IPS-20b (cell line): ENCODE measurements around the gene CXCR1.

Experiments used
- H3K27ac ChIP-seq: one replicate; pipeline ENCODE4 v1.5.1; 2013; ENCODE audit warnings: low read length
- H3K27me3 ChIP-seq: 2 replicates; pipeline ENCODE4 v1.6.1; 2013; ENCODE audit warnings: mild to moderate bottlenecking, low read length, inconsistent platforms; ENCODE audit not compliant: insufficient read depth
- H3K36me3 ChIP-seq: 2 replicates; pipeline ENCODE4 v1.6.1; 2013; ENCODE audit warnings: low read depth, mild to moderate bottlenecking, inconsistent platforms, low read length, moderate library complexity; ENCODE audit not compliant: insufficient read depth
- H3K4me1 ChIP-seq: 2 replicates; pipeline ENCODE4 v1.6.1; 2013; ENCODE audit warnings: mild to moderate bottlenecking, control low read depth, inconsistent platforms, low read length, moderate library complexity; ENCODE audit not compliant: insufficient read depth
- H3K4me3 ChIP-seq: 2 replicates; pipeline ENCODE4 v1.5.1; 2013; ENCODE audit warnings: mild to moderate bottlenecking, low read length, inconsistent platforms
- H3K9ac ChIP-seq: 2 replicates; pipeline ENCODE4 v1.6.1; 2013; ENCODE audit warnings: low read depth, mild to moderate bottlenecking, inconsistent platforms, low read length, moderate library complexity
- H3K9me3 ChIP-seq: 2 replicates; pipeline ENCODE4 v1.6.1; 2013; ENCODE audit warnings: mild to moderate bottlenecking, low read depth, low read length, inconsistent platforms; ENCODE audit not compliant: insufficient read depth

The CXCR1 gene

GRCh38 chr2:218166791-218167190 lies at the start of gene CXCR1:
TSS of gene CXCR1 (minus strand) at chr2:218166962. CDS start at chr2:218165211, 1,751 bp downstream.
- no peak within 1 kb of the TSS for H3K9ac ChIP-seq
- no peaks in the 10 kb centered on the region for H3K27me3 ChIP-seq
- no peak within 1 kb of the TSS for H3K4me3 ChIP-seq
- no peaks in the 10 kb centered on the region for H3K36me3 ChIP-seq
- H3K4me1 ChIP-seq, result no peaks in the 10 kb centered on the region
- H3K27ac ChIP-seq, result no peak within 1 kb of the TSS
- H3K9me3 ChIP-seq, result no peaks in the 10 kb centered on the region

- no peaks in the 10 kb centered on the region for H3K27me3 ChIP-seq
- H3K4me3 ChIP-seq, result peak overlapping the region; percentile 99
- peaks cover 7% of the 10 kb centered on the region for H3K36me3 ChIP-seq
- no peaks in the 10 kb centered on the region for H3K9me3 ChIP-seq
- peaks cover 15% of the 10 kb centered on the region for H3K4me1 ChIP-seq
- peak overlapping the region; percentile 55; the same call in 1 of the 2 replicates for H3K9ac ChIP-seq
- H3K27ac ChIP-seq, result no peak overlapping the region
Measured at GRCh38 chr2:218216336-218216673, 49.5 kb upstream of the CXCR1 start.

GRCh38 chr2:218214116-218214515 lies 47.4 kb upstream of the CXCR1 start:
- Histone ChIP-seq H3K36me3 (no peaks in the 10 kb centered on the region), H3K4me1 (peaks cover 8% of the 10 kb centered on the region; the same call in 1 of the 2 replicates), H3K9me3 (no peaks in the 10 kb centered on the region)

GRCh38 chr2:218209078-218209477 lies 42.3 kb upstream of the CXCR1 start:
- no peak overlapping the region for H3K9ac ChIP-seq
- no peak overlapping the region for H3K4me3 ChIP-seq

More at GRCh38 chr2:218214116-218214515, 47.4 kb upstream of the CXCR1 start:
- Histone ChIP-seq H3K9ac (no peak overlapping the region), H3K4me3 (no peak overlapping the region), H3K27me3 (no peaks in the 10 kb centered on the region), H3K27ac (no peak overlapping the region)

GRCh38 chr2:218202266-218202665 lies 35.5 kb upstream of the CXCR1 start:
- no peaks in the 10 kb centered on the region for H3K9me3 ChIP-seq
- H3K36me3 ChIP-seq, result no peaks in the 10 kb centered on the region
- H3K4me1 ChIP-seq, result no peaks in the 10 kb centered on the region
- no peak overlapping the region for H3K4me3 ChIP-seq
- H3K27me3 ChIP-seq, result peaks cover 6% of the 10 kb centered on the region
- H3K27ac ChIP-seq, result no peak overlapping the region
- no peak overlapping the region for H3K9ac ChIP-seq

More at GRCh38 chr2:218209078-218209477, 42.3 kb upstream of the CXCR1 start:
- H3K27me3 ChIP-seq, result no peaks in the 10 kb centered on the region
- no peaks in the 10 kb centered on the region for H3K4me1 ChIP-seq
- H3K9me3 ChIP-seq, result no peaks in the 10 kb centered on the region
- no peak overlapping the region for H3K27ac ChIP-seq
- no peaks in the 10 kb centered on the region for H3K36me3 ChIP-seq

DNA sequence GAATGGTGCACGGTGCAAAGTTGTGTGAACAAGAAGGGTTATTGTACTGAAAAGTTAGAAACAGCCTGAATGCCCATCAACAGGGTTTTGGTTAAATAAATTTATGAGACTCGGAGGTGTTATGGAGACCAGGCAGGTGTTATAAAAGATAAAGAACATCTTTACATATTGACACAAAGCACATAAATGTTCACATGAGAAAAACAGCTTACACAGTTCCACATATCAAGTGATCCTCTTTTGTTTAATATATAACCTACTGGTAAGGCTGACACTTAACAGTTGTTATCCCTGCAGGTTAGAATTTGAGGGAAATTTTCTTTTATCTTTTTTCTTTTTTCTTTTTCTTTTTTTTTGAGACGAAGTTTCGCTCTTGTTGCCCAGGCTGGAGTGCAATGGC lies 30.2 kb upstream of the CXCR1 start:
- H3K9ac ChIP-seq, result no peak overlapping the region
- no peaks in the 10 kb centered on the region for H3K4me1 ChIP-seq
- no peaks in the 10 kb centered on the region for H3K36me3 ChIP-seq
- no peak overlapping the region for H3K4me3 ChIP-seq
- H3K27ac ChIP-seq, result no peak overlapping the region
- no peaks in the 10 kb centered on the region for H3K9me3 ChIP-seq
- H3K27me3 ChIP-seq, result peaks cover 6% of the 10 kb centered on the region

DNA sequence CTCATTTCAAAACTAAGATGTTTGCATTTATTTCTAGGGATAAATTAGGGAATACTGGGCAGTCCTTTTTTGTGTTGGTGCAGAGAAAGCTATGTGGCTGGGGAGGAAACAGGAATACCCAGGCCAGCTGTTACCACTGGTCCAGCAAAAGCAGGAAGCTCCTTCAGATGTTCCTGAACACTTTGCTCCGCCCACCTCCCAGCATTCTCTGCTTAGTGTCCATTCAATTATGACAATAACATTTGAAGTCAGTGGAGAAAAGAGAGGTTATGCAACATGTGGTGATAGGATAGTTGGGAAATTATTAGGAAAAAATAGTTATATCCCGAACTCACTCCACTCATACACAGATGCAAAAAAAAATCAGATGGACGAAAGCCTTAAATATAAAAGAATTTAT lies 28.1 kb upstream of the CXCR1 start:
- H3K9ac ChIP-seq, result no peak overlapping the region
- no peaks in the 10 kb centered on the region for H3K36me3 ChIP-seq
- H3K27me3 ChIP-seq, result peaks cover 6% of the 10 kb centered on the region
- H3K27ac ChIP-seq, result no peak overlapping the region
- H3K9me3 ChIP-seq, result no peaks in the 10 kb centered on the region
- H3K4me3 ChIP-seq, result no peak overlapping the region
- no peaks in the 10 kb centered on the region for H3K4me1 ChIP-seq

GRCh38 chr2:218193701-218194100 lies 26.9 kb upstream of the CXCR1 start:
- H3K4me3 ChIP-seq, result no peak overlapping the region
- H3K9ac ChIP-seq, result no peak overlapping the region
- H3K27me3 ChIP-seq, result no peaks in the 10 kb centered on the region
- H3K36me3 ChIP-seq, result no peaks in the 10 kb centered on the region
- H3K9me3 ChIP-seq, result no peaks in the 10 kb centered on the region
- no peaks in the 10 kb centered on the region for H3K4me1 ChIP-seq
- no peak overlapping the region for H3K27ac ChIP-seq

GRCh38 chr2:218192902-218193430 lies 26.2 kb upstream of the CXCR1 start:
- no peaks in the 10 kb centered on the region for H3K4me1 ChIP-seq
- H3K27ac ChIP-seq, result no peak overlapping the region
- H3K9ac ChIP-seq, result no peak overlapping the region
- H3K36me3 ChIP-seq, result no peaks in the 10 kb centered on the region
- H3K27me3 ChIP-seq, result no peaks in the 10 kb centered on the region
- H3K4me3 ChIP-seq, result no peak overlapping the region
- no peaks in the 10 kb centered on the region for H3K9me3 ChIP-seq

DNA sequence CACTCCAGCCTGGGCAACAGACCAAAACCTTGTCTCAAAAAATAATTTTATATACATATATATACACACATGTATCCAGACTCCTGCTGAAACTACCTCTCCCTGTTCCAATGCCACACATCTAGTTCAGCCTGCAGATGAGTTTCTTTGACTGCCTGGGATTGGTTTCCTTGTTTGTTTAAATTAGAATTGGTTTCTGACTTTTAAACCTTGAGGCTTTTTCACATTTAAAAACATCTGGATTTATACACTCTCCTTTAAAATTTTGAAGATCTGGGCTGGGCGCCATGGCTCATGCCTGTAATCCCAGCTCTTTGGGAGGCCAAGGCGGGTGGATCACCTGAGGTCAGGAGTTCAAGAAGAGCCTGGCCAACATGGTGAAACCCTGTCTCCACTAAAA lies 21.8 kb upstream of the CXCR1 start:
- no peak overlapping the region for H3K27ac ChIP-seq
- H3K36me3 ChIP-seq, result no peaks in the 10 kb centered on the region
- H3K9ac ChIP-seq, result no peak overlapping the region
- H3K4me3 ChIP-seq, result no peak overlapping the region
- no peaks in the 10 kb centered on the region for H3K4me1 ChIP-seq
- H3K9me3 ChIP-seq, result no peaks in the 10 kb centered on the region
- H3K27me3 ChIP-seq, result no peaks in the 10 kb centered on the region

- Histone ChIP-seq H3K4me1 (no peaks in the 10 kb centered on the region), H3K4me3 (no peak overlapping the region), H3K9me3 (no peaks in the 10 kb centered on the region), H3K27me3 (no peaks in the 10 kb centered on the region), H3K27ac (no peak overlapping the region), H3K9ac (no peak overlapping the region), H3K36me3 (no peaks in the 10 kb centered on the region)
Measured at GRCh38 chr2:218187296-218188015, 20.7 kb upstream of the CXCR1 start.

DNA sequence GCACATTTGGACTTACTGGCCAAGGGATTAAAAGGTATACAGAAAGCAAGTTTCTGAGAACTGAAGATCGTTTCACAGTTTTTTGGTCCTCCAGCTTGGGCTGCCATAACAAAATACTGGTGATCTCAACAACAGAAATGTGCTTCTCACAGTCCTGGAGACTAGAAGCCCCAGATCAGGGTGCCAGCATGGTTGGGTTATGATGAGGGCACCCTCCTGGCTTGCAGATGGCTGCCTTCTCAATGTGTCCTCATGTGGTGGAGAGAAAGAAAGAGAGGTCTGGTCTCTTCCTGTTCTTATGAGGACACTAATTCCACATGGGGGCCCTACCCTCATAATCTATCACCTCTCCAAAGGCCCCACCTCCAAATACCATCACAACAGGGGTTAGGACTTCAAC lies 20.1 kb upstream of the CXCR1 start:
- Histone ChIP-seq H3K36me3 (no peaks in the 10 kb centered on the region), H3K27ac (no peak overlapping the region), H3K27me3 (no peaks in the 10 kb centered on the region), H3K9ac (no peak overlapping the region), H3K9me3 (no peaks in the 10 kb centered on the region), H3K4me3 (no peak overlapping the region), H3K4me1 (no peaks in the 10 kb centered on the region)
